Stomach (tissue), 9 donors: ENCODE data around the gene NAXD. TPM values are rescaled to one million over a fixed set of nuclear protein-coding genes. Genes with fewer than 3 reads are reported as not detected.

Source experiments
- DNase-seq, 2 donors: peaks; one replicate each; pipeline versions ENCODE4 v3.0.0 to v3.0.0-alpha.2; 2013 to 2019
- H3K27ac ChIP-seq, 5 donors: fragments of 200-600 bp in 4 of 5; sonication (generic) in 4 of 5; one replicate each; pipeline ENCODE4 v1.5.1; 2013 to 2019; ENCODE audit warnings: mild to moderate bottlenecking in 1 of 5, moderate library complexity in 1 of 5
- H3K27me3 ChIP-seq, 3 donors: fragments of 200-600 bp; sonication (generic); one replicate each; pipeline ENCODE4 v1.5.1; 2017 to 2019; ENCODE audit warnings: mixed run types in 1 of 3
- H3K36me3 ChIP-seq, 4 donors: fragments of 200-600 bp; sonication (generic); 1 replicate in 3 of 4; 2 replicates in 1 of 4; pipeline ENCODE4 v1.5.1; 2016 to 2019
- H3K4me1 ChIP-seq, 4 donors: fragments of 200-600 bp; sonication (generic); one replicate each; pipeline ENCODE4 v1.5.1; 2016 to 2019
- H3K4me3 ChIP-seq, 4 donors: fragments of 200-600 bp; sonication (generic) in 3 of 4; one replicate each; pipeline ENCODE4 v1.5.1; 2016 to 2019; ENCODE audit warnings: mild to moderate bottlenecking in 1 of 4
- H3K9me3 ChIP-seq, 4 donors: fragments of 200-600 bp; sonication (generic); one replicate each; pipeline ENCODE4 v1.5.1; 2016 to 2019
- CTCF ChIP-seq, 7 experiments: fragments of 450-650 bp in 4 of 7; fragments of 200-600 bp in 3 of 7; sonication (generic) in 3 of 7; IDR thresholded peaks; one replicate each; pipeline ENCODE4 v1.5.1; 2016 to 2019; ENCODE audit warnings: antibody characterized with exemption in 7 of 7, control low read depth in 2 of 7, mild to moderate bottlenecking in 1 of 7
- EP300 ChIP-seq: sonication (generic); formaldehyde crosslinking; IDR thresholded peaks from one replicate; pipeline ENCODE4 v1.6.1; 2017; ENCODE audit warnings: antibody characterized with exemption
- POLR2A ChIP-seq, 4 donors: fragments of 450-650 bp; IDR thresholded peaks; one replicate each; pipeline ENCODE4 v1.6.1; 2016; ENCODE audit warnings: antibody characterized with exemption in 4 of 4, control low read depth in 2 of 4, mild to moderate bottlenecking in 1 of 4, moderate library complexity in 1 of 4
- POLR2AphosphoS5 ChIP-seq, 3 donors: sonication (generic); formaldehyde crosslinking; IDR thresholded peaks; one replicate each; pipeline ENCODE4 v1.6.1; 2016; ENCODE audit warnings: antibody characterized with exemption in 3 of 3
- WGBS, 5 donors: extraction: QIAGEN DNeasy Blood & Tissue Kit in 3 of 5; methylation state at CpG; one replicate each; pipeline versions ENCODE4 v1.1.5 to v1.1.7; 2013 to 2018; 5-methylcytosine and 5-hydroxymethylcytosine counted together
- intact Hi-C: fragments of 100-400 bp; cut with DNase I; formaldehyde crosslinking; loops from one replicate; pipeline ENCODE4 v1.15.1; 2023; ENCODE audit warnings: low total_unique reads
- polyA plus RNA-seq, 3 donors: library from polyadenylated mRNA; stranded (reverse); fragments of 200-250 nt; gene quantifications; one replicate each; pipeline ENCODE4 v1.2.3, GENCODE V29; 2013
- total RNA-seq, 5 donors: library from RNA; depleted of rRNA; stranded (reverse); fragments of >200 nt; gene quantifications; one replicate each; pipeline versions ENCODE4 v1.1.0 to v1.2.3, GENCODE V29; 2014 to 2016
- donor health status: healthy with polysubstance abuse.
- donor health status: Bipolar disorder and iron deficiency.
- donor health status: healthy.

NAXD gene
- total and polyA plus RNA-seq, 8 donors = 25.7 to 50.7 (median 39.9) TPM

DNA sequence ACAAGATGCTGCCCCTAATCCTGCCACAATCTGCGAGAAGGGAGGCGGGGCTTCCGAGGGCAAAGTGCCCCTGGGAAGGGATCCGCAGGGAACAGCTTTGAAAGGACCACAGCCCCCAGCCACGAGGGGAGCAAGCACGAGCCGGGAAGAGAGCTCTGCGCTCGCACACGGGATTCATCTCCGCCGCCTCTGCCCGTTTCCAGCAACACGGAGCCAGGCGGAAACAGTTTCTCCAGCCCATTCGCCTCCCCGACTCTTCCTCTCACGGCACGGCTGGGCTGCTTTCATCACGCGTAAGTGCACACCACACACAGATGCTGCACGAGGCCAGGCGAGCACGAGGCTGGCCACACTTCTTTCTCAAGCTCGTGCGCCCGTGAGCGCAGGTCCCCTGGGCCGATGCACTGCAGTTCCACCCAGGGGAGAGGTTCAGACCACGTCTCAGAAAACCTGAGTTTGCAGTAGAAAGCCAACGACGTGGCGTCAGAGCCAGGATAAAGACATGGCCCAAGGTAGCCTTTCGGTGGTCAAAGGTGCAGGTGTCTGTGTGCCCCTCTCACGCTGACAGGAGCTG, 33.6 kb downstream of the NAXD start:
- intact Hi-C loops = loop anchor here (10.0 kb wide), 1 partner anchor 56 kb away; the partner anchor contains the start of gene CARS2
- no peaks in the 10 kb centered on the region for H3K9me3 ChIP-seq
- H3K4me3 ChIP-seq = no peak overlapping the region
- H3K27ac ChIP-seq = no peak overlapping the region
- TF ChIP-seq POLR2A (IDR thresholded peaks at IDR 0.05) (no peak), EP300 (no peak), POLR2AphosphoS5 (IDR thresholded peaks at IDR 0.05) (no peak), CTCF (IDR thresholded peaks at IDR 0.05) (no peak)
- peaks cover 10 to 81% (median 78%) of the 10 kb centered on the region in 4 donors for H3K36me3 ChIP-seq
- DNase-seq = no peak
- H3K27me3 ChIP-seq = no peaks in the 10 kb centered on the region
- WGBS, 5 donors = 90 to 93% (median 91%) methylated on average over 29 to 35 of the region's 35 CpGs
- peaks cover 9 to 12% (median 10%) of the 10 kb centered on the region in 4 donors for H3K4me1 ChIP-seq

GRCh38 chr13:110649551-110649950, 34.2 kb downstream of the NAXD start:
- intact Hi-C loops = loop anchor here (10.0 kb wide), 1 partner anchor 55 kb away; the partner anchor contains the start of gene CARS2
- H3K27ac ChIP-seq = no peak overlapping the region
- H3K36me3 ChIP-seq = peaks cover 13 to 82% (median 75%) of the 10 kb centered on the region in 4 donors
- WGBS, 5 donors = 83 to 92% (median 86%) methylated on average over 7 of the region's 7 CpGs
- H3K9me3 ChIP-seq = no peaks in the 10 kb centered on the region
- H3K4me1 ChIP-seq = peaks cover 7 to 8% (median 8%) of the 10 kb centered on the region in 4 donors
- H3K27me3 ChIP-seq = no peaks in the 10 kb centered on the region
- no peak for TF ChIP-seq POLR2AphosphoS5 (IDR thresholded peaks at IDR 0.05)
- no peak for TF ChIP-seq CTCF (IDR thresholded peaks at IDR 0.05)
- TF ChIP-seq POLR2A (IDR thresholded peaks at IDR 0.05) = no peak
- TF ChIP-seq EP300 = no peak
- no peak for DNase-seq
- H3K4me3 ChIP-seq = no peak overlapping the region

DNA sequence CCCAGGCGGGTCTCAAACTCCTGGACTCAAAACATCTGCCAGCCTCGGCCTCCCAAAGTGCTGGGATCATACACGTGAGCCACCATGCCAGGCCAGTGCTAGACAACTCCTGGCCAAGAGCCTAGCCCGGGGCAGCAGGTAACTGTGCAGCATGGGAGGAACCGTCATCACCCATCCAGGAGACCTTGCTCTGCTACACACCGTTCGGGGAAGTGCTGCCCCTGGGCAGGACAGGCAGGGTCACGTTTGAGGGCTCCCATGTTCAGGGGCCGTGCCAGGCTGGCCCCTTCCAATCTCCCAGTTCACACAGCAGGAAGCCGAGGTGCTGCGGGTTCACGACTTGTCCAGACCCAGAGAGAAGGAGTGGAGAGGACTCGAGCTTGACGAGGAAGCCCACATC, 35.1 kb downstream of the NAXD start:
- Histone ChIP-seq H3K36me3 (peaks cover 13 to 85% (median 79%) of the 10 kb centered on the region in 4 donors), H3K27me3 (no peaks in the 10 kb centered on the region), H3K9me3 (no peaks in the 10 kb centered on the region), H3K27ac (no peak overlapping the region), H3K4me3 (no peak overlapping the region), H3K4me1 (no peaks in the 10 kb centered on the region)
- TF ChIP-seq POLR2A (IDR thresholded peaks at IDR 0.05) (no peak), POLR2AphosphoS5 (IDR thresholded peaks at IDR 0.05) (no peak), EP300 (no peak), CTCF (IDR thresholded peaks at IDR 0.05) (no peak)
- DNase-seq = no peak
- 85 to 92% (median 88%) methylated on average over 8 to 14 of the region's 14 CpGs for WGBS, 5 donors
- intact Hi-C loops = no loop called here

GRCh38 chr13:110651271-110651670, 35.9 kb downstream of the NAXD start:
- 89 to 96% (median 92%) methylated on average over 12 to 14 of the region's 14 CpGs for WGBS, 5 donors
- intact Hi-C loops = no loop called here

More at GRCh38 chr13:110651271-110651670, 35.9 kb downstream of the NAXD start:
- no peak for DNase-seq
- TF ChIP-seq POLR2A (IDR thresholded peaks at IDR 0.05) (no peak), CTCF (IDR thresholded peaks at IDR 0.05) (no peak)
- H3K4me3 ChIP-seq = no peak overlapping the region
- no peaks in the 10 kb centered on the region for H3K9me3 ChIP-seq
- no peaks in the 10 kb centered on the region for H3K27me3 ChIP-seq
- no peaks in the 10 kb centered on the region for H3K4me1 ChIP-seq
- H3K36me3 ChIP-seq = peaks cover 13 to 84% (median 78%) of the 10 kb centered on the region in 4 donors
- H3K27ac ChIP-seq = no peak overlapping the region
